G401 (cell line): ENCODE measurements around the gene DIP2B. TPM values are rescaled to one million over a fixed set of nuclear protein-coding genes. Genes with fewer than 3 reads are reported as not detected.

Source experiments
- DNase-seq: peaks from one replicate; pipeline ENCODE4 v3.0.0-alpha.2; 2015; ENCODE audit warnings: low spot score
- in situ Hi-C: cut with HindIII; loops from 2 replicates; pipeline ENCODE4 v1.10.0; 2016; ENCODE audit warnings: low sequenced_read_pairs, mixed read lengths
- total RNA-seq: library from RNA; depleted of rRNA; stranded (reverse); fragments of >200 nt; shearing (Covaris generic); gene quantifications from 2 replicates; pipeline ENCODE4 v1.2.3, GENCODE V29; 2014

DIP2B gene
- total RNA-seq, 1 experiment from 2014 or later = 10.2 TPM

DNA sequence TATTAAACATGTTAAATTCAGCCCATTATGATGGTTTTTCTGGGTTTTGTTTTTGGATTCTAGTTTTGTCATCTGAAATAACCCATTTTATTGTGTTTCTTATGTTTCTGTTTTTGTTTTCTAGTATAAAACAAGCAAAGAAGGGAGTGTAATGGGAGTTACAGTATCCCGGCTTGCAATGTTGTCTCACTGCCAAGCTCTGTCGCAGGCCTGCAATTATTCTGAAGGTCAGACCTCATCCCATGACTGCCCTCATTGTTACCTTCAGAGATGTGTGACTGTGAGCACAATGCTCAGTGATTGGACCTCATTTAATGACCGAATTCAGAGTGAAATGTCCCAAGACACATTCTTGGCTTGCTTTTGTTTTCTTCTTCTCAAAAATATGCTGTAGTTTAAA lies 186.1 kb downstream of the DIP2B start:
- in situ Hi-C loops = no loop called here
- DNase-seq = peak; percentile 79

GRCh38 chr12:50695961-50696360 lies 191.2 kb downstream of the DIP2B start:
- in situ Hi-C loops = no loop called here
- DNase-seq = no peak

- in situ Hi-C loops = no loop called here
These were observed 192.1 kb downstream of the DIP2B start for GRCh38 chr12:50696931-50697330.

GRCh38 chr12:50699154-50699553 lies 194.4 kb downstream of the DIP2B start:
- in situ Hi-C loops = no loop called here
- DNase-seq = no peak

More at GRCh38 chr12:50696931-50697330, 192.1 kb downstream of the DIP2B start:
- DNase-seq = peak; percentile 85

DNA sequence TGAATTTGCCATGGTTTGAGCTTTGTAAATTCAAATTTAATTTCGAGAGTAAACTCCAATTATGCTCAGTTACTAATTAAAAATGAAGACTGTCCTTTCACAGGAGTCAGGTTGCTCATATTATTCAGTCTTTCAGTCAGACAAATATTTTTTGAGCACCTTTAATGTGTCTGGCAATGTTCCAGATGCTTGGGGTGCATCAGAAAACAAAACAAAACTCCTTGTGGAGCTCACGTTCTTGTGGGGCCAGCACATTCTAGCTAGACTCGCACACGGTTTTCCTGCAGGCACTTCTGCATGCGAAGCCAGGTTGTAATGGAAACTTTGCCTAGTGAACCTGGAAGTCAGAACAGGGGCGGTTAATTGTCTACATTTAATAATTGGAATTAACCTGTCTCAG lies 195.2 kb downstream of the DIP2B start:
- in situ Hi-C loops = no loop called here

DNA sequence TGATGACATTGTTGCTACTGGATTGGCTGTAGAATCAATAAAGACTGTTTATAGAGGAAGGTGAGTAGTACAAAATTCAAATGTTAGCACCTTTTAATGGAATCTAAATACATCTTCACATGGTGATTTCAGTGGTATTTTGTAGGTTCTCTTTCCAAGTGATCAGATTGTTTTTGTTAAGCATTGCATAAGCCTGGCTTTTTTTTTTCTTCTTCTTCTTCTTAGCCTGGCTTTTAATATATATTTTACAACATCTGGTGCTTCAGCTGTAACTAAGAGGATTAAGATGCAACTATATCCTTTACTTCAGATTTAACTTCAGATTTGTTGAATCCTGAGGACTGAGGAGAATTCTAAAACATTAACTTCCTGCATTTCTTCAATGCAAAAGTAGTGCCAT lies 201.8 kb downstream of the DIP2B start:
- no peak for DNase-seq
- in situ Hi-C loops = no loop called here

More for the DNA sequence above, 195.2 kb downstream of the DIP2B start:
- peak; percentile 66 for DNase-seq

GRCh38 chr12:50707396-50707795 lies 202.6 kb downstream of the DIP2B start:
- DNase-seq = no peak
- in situ Hi-C loops = no loop called here

DNA sequence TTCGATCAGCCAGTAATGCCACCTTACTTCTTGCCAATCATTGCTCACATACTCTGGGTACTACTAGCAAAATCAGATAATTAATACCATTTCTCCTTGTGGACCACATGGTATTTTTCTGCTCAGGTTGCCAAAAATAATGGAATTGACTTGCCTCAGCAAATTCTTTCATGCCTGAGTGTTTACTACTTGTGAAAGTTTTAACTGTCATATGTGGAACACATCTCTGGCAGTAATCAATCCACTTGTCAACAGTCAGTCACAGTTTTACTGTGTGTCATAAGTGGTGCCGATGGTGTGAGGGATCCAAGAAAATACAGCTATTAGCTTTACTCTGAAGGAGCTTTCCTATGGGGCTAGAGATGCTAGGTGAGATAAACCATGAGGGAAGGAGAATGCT lies 203.8 kb downstream of the DIP2B start:
- no peak for DNase-seq
- in situ Hi-C loops = no loop called here

DNA sequence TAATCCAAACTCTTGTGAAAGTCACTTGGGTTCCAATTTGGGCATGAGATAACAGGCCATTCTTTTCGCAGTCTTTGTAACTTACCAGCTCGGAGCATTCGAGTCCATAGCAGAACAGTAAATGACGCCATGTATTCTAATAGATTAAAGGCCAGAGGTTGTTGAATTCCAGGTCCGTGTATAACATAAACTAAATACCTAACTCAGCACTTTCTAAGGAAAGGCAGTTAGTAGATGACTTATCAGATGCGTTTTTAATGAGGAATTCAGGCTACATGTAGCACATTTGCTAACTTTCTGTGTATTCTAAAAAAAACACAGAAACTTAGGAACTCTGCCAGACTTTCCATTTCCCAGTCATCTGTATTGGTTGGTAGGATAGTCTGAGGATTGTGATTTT lies 206.3 kb downstream of the DIP2B start:
- DNase-seq = no peak
- in situ Hi-C loops = no loop called here

DNA sequence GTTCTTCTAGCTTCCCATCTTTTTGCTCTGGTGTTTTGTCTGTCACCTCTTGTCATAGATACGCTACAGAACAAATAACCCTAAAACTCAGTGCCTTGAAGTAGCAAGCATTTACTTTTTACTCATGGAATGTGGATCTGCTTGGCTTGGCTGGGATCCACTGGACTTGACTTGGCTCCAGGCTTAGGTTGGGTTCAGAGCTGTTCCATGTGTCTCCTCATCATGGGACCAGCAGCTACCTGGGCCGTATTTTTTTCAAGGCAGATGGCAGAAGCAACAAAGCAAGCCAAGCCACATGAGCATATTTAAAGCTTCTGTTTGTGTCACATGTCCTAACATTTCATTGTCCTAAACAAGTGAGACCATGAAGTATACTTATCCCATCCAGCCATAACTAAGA lies 210.4 kb downstream of the DIP2B start:
- DNase-seq = peak; percentile 98
- in situ Hi-C loops = no loop called here

- DNase-seq = no peak
- in situ Hi-C loops = no loop called here
These were observed 214.0 kb downstream of the DIP2B start for GRCh38 chr12:50718760-50719159.

- no peak for DNase-seq
- in situ Hi-C loops = no loop called here
These were observed 215.3 kb downstream of the DIP2B start for GRCh38 chr12:50720085-50720484.

- in situ Hi-C loops = no loop called here
- no peak for DNase-seq
These were observed 215.7 kb downstream of the DIP2B start for GRCh38 chr12:50720501-50720900.

DNA sequence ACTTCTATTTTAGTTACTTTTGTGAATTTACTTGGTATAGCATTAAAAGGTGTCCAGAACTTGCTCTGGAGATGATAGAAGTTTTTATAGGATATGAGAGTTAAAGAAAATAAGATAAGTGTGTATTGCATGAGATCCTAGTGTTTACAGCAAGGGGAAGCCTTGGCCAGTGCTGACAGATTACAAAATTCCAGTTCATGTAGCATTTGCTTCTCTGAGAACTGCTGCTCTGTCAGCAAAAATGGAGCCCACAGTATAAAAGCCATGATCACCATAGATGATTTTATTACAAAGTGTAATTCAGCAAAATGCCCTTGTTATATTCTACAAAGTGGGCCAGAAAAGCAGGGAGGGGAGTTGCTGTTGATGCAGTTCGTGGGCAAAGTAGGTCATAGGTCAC lies 219.1 kb downstream of the DIP2B start:
- in situ Hi-C loops = no loop called here
- DNase-seq = peak; percentile 45

GRCh38 chr12:50725011-50725942 lies 220.5 kb downstream of the DIP2B start:
- in situ Hi-C loops = loop anchor here (5.0 kb wide), 1 partner anchor 63 kb away; no protein-coding TSS in a partner anchor
- DNase-seq = peak; percentile 70

GRCh38 chr12:50727466-50727865 lies 222.7 kb downstream of the DIP2B start:
- in situ Hi-C loops = loop anchor here (5.0 kb wide), 1 partner anchor 65 kb away; no protein-coding TSS in a partner anchor
- peak; percentile 45 for DNase-seq

DNA sequence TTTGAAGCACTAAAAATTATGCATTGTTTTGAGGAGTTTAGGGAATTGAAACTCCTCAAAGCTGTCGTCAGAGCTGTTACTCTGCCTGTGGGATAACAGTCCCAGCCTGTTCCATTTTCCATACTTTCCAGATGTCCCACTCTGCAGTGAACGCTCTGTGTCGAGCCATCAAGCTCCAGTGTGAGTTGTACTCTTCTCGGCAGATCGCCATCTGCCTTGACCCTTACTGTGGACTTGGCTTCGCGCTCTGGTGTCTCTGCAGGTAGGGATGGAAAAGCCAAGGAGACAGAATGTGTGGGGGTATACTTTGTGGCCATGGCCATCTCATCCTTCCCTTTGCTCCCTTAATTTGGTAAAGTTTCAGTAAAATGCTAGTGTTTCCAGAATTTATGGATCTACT lies 223.6 kb downstream of the DIP2B start:
- DNase-seq = peak; percentile 96
- in situ Hi-C loops = loop anchor here (5.0 kb wide), 1 partner anchor 66 kb away; no protein-coding TSS in a partner anchor

- peak; percentile 96 for DNase-seq
- in situ Hi-C loops = loop anchor here (5.0 kb wide), 1 partner anchor 67 kb away; no protein-coding TSS in a partner anchor
These were observed 224.1 kb downstream of the DIP2B start for GRCh38 chr12:50728841-50729240.

DNA sequence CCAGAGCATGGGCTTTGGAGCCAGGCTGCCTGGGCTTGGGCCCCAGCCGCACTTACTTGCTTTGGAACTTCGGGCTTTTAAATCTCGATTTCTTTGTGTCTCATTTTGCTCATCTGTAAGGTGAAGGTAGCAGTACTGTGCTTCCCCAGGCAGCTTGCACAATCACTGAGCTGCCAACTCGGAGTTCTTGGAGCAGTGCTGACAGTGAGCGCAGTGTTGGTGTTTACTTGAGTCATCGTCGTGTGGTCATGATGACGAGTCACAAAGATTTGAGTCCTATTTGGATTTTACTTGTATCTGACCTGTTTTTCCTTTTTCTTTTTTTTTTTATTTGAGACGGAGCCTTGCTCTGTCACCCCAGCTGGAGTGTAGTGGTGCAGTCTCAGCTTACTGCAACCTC lies 227.8 kb downstream of the DIP2B start:
- no peak for DNase-seq
- in situ Hi-C loops = no loop called here

GRCh38 chr12:50733706-50734105 lies 228.9 kb downstream of the DIP2B start:
- in situ Hi-C loops = no loop called here
- DNase-seq = no peak
